ENCODE data around the gene EHMT1.
A peak's percentile ranks its signal among the peaks of the same experiment; 100 is the strongest.

EHMT1 gene

DNA sequence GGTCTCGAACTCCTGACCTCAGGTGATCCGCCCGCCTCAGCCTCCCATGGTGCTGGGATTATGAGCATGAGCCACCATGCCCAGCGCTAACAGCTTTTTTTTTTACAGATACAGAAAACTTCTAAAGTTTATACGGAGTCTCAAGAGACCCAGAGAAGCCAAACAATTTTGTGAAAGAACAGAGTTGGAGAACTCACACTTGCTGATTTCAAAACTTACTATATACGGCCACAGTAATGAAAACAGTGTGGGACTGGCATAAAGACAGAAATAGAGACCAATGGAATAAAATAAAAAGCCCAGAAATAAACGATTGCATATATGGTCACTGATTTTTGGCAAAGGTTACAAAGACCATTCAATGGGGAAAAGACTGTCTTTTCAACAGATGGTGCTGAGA is 173.1 kb downstream of the EHMT1 start:
- H3K4me3 Mint-ChIP-seq, result no peak overlapping the region
- no peak for DNase-seq (ENCODE audit: low spot score in 2 of 2)
- peaks cover 9% of the 10 kb centered on the region for H3K4me1 Mint-ChIP-seq
- no peaks in the 10 kb centered on the region for H3K9me3 Mint-ChIP-seq
- H3K27ac Mint-ChIP-seq, result no peak overlapping the region
- no peak for ATAC-seq
- H3K36me3 Mint-ChIP-seq, result peaks cover 88% of the 10 kb centered on the region

DNA sequence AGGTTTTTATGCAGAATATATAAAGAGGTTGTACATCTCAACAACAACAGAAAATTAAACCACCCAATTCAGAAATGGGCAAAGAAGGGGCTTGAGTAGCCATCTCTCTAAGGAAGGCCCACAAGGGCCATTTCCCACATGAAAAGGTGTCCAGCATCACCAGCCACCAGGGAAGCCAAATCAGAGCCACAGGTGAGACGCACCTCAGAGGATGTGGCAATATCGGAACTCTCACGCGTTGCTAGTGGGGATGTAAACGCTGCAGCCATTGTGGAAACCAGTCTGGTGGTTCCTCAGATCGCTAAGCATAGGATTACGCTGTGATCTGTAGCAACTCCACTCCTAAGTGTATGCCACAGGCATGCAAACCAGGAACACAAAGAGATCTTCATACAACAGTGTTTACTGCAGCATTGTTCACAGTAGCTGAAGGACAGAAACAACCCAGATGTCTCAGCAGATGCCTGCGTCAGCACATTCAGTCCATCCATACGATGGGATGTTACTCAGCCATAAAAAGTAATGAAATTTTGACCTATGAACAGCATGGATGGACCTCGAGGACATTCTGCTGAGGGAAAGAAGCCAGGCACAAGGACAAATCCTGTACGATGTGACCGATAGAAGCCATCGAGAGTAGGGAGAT is 174.5 kb downstream of the EHMT1 start:
- peaks cover 8% of the 10 kb centered on the region for H3K4me1 Mint-ChIP-seq
- no peak overlapping the region for H3K27ac Mint-ChIP-seq

DNA sequence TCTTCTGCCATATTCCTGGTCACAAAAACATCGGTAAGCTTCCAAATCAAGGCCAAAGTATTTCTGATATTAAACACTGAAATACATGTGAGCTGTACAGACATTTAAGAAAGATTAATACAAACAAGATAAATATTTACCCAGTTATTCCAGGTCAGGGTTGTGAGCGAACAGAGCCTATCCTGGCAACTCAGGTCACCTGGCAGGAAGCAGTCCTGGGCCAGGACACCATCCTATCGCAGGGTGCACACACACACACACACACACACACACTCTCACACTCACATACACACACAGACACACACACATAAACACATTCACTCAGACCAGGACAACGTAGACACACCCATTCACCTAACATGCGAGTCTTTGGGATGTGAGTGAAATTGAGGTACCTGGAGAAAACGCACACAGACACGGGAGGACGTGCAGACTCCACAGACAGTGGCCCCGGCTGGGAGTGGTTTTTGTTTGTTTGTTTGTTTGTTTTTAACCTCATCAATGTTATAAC is 176.4 kb downstream of the EHMT1 start:
- peaks cover 15% of the 10 kb centered on the region for H3K4me1 Mint-ChIP-seq
- ATAC-seq (no peak), DNase-seq (ENCODE audit: low spot score in 2 of 2) (no peak)
- H3K27ac Mint-ChIP-seq, result no peak overlapping the region
- no peaks in the 10 kb centered on the region for H3K9me3 Mint-ChIP-seq
- H3K4me3 Mint-ChIP-seq, result no peak overlapping the region
- peaks cover 85% of the 10 kb centered on the region for H3K36me3 Mint-ChIP-seq

More for the DNA sequence above, 174.5 kb downstream of the EHMT1 start:
- DNase-seq (ENCODE audit: low spot score in 2 of 2), result no peak
- Mint-ChIP-seq H3K4me3 (no peak overlapping the region), H3K36me3 (peaks cover 89% of the 10 kb centered on the region), H3K9me3 (no peaks in the 10 kb centered on the region)
- no peak for ATAC-seq

DNA sequence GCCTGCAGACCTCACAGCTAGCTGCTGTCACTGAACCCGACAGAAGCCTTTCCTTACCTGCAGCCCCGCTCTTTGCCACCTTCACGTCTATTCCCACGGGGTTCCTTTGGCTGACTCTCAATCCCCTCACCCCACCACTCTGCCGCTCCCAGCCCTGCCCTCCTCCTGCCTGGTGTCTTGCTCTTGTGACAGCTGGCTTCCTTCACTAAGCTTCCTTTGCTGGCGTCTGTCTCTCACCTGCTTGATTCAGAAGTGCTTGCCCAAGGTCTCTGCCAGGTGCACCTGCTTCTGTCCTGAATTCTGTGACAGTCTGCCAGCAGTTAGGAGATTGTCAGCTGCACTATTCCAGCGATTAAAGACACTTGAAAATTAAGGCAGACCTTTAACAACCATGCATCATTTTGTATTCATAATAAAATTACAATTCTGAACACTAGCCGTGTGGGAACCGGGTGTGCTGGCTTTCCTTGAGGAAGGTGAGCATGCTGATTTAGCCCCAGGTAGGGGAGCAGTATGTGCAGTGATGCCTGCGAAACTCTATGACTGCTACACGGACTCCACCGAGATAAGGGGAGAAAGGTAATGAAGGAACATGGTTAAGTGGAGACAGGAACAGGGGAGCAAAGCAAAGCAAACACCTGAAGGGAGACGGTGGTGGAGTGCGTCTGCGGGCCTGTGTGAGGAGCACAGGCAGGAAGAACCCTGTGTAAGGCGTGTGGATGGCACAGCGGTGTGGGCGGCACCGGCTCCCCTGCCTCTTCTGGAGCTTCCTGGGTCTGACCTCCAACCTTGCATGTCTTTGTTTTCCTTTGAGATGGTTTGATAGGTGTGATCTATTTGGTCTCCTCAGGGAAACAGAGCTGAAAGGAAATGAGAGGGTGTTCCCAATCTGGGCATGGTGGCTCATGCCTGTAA is 178.7 kb downstream of the EHMT1 start:
- Mint-ChIP-seq H3K36me3 (peaks cover 75% of the 10 kb centered on the region), H3K4me3 (no peak overlapping the region), H3K4me1 (peaks cover 15% of the 10 kb centered on the region), H3K27ac (no peak overlapping the region), H3K9me3 (no peaks in the 10 kb centered on the region)
- no peak for ATAC-seq
- no peak for DNase-seq (ENCODE audit: low spot score in 2 of 2)

DNA sequence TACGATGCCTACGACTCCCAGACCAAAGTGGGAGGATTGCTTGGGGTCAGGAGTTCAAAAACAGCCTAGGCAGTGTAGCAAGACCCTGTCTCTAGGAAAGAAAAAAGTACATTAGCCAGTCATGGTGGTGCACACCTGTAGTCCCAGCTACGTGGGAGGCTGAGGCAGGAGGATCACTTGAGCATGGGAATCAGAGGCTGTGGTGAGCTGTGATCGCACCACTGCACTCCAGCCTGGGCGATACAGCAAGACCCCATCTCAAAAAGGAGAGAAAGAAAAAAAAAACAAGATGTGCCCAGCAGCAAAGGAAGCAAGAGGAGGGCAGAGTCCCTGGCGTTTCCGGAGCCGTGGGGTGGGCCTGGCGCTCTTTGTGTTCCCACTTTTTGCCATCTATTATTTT is 179.3 kb downstream of the EHMT1 start:
- Mint-ChIP-seq H3K36me3 (peaks cover 75% of the 10 kb centered on the region), H3K4me3 (no peak overlapping the region), H3K9me3 (no peaks in the 10 kb centered on the region), H3K4me1 (peaks cover 15% of the 10 kb centered on the region), H3K27ac (no peak overlapping the region)
- ATAC-seq, result no peak
- DNase-seq (ENCODE audit: low spot score in 2 of 2), result no peak

DNA sequence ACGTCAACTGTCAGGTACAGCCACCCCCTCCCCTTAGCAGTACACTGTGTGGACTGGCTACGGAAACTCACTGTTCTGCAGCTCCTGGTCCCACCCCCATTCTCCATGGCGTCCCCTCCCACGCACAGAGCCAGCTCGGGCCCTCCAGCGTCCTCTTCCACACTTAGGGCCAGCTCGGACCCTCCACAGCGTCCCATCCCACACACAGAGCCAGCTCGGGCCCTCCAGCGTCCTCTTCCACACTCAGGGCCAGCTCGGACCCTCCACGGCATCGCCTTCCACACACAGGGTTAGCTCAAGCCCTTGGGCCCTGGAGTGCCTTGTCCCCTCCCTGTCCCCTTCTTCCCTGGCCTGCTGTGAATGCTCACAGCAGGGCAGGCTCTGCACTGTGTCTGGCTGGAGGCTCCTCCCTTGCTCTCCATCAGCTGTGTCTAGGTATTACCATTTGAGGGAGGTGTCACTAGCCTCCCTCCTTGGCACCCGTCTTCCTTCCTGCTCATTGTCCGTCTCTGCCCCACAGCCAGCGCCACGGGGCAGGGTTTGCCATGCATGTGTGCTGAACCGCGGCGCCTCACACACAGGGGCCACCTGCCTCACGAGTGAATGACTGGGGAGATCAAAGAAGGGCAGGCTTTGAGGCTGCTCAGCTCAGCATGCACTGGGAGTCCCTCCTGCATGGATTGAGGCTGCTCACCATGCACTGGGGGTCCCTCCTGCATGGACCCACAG is 180.3 kb downstream of the EHMT1 start:
- DNase-seq (ENCODE audit: low spot score in 2 of 2) (no peak), ATAC-seq (no peak)
- Mint-ChIP-seq H3K27ac (peak overlapping the region; percentile 90), H3K4me1 (peaks cover 15% of the 10 kb centered on the region), H3K4me3 (no peak overlapping the region), H3K36me3 (peaks cover 74% of the 10 kb centered on the region), H3K9me3 (no peaks in the 10 kb centered on the region)

DNA sequence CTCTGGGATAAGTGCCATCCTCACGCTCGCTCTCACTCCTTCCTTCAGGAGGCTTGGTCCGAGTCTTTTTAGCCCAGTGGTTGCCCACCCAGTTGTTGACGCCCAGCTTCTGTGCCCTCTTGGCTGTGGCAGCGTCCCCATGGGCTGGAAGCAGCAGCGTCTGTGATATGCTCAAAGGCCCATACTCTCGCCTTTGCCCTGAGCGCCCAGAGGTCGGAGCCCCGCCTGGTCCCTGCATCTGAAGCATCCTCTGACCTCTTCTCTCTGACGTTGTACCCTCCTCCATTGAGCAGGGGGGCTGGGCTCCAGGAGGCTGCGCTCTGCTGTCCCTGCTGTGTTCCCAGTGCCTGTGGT is 180.8 kb downstream of the EHMT1 start:
- Mint-ChIP-seq H3K27ac (peak overlapping the region; percentile 90), H3K4me1 (peaks cover 15% of the 10 kb centered on the region), H3K36me3 (peaks cover 74% of the 10 kb centered on the region), H3K4me3 (no peak overlapping the region), H3K9me3 (no peaks in the 10 kb centered on the region)
- no peak for ATAC-seq
- DNase-seq (ENCODE audit: low spot score in 2 of 2), result no peak

DNA sequence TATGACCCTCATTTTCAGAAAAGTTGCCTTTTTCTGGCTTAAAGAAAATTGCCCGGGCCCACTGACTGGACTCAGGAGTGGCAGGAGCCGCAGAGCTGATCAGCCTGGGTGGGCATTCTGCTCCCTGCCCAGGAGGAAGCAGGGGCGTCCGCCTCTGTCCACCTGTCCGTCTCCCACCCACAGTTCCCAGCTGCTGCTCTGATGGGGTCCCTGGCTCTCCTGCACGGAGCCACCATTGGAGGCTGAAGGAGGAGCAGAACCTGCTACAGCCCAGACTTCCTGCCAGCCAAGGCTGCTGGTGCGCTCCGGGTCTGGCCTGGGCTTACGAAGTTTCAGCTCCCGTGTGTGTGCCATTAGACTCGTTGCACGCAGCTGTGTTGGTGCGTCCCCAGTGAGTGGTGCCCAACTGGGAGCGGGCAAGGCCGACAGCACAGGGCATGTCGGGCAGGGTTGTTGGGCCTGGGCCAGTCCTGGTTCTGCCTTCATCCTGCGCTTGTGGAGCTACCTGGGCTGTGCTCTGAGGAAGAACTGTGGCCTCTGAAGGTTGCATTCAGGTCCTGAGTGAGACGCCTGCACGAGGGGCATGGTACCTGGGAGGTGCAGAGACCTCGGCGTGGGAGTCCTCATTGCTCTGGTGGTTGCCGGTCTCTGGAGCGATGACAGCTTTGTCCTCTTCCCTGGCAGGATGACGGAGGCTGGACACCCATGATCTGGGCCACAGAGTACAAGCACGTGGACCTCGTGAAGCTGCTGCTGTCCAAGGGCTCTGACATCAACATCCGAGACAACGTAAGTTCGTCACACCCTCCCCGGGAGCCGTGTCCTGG is 181.6 kb downstream of the EHMT1 start:
- H3K4me1 Mint-ChIP-seq, result peaks cover 15% of the 10 kb centered on the region
- H3K4me3 Mint-ChIP-seq, result no peak overlapping the region
- DNase-seq (ENCODE audit: low spot score in 2 of 2) (no peak), ATAC-seq (no peak)
- peaks cover 67% of the 10 kb centered on the region for H3K36me3 Mint-ChIP-seq
- H3K27ac Mint-ChIP-seq, result peak overlapping the region; percentile 90
- H3K9me3 Mint-ChIP-seq, result no peaks in the 10 kb centered on the region

DNA sequence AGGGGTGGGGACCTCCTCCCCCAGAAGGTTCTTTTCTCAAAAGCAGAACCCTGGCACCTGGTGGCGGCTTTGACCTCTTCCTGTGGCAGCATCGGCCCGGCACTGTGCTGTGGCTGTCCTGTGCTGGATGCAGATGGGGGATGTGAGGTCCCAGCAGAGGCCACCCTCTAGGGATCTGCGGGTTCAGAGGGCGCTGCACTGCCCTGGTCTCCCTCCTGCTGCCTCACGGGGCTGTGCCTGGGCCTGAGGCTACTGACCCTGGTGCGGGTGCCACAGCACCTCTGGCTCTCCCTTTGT is 182.2 kb downstream of the EHMT1 start:
- no peak for DNase-seq (ENCODE audit: low spot score in 2 of 2)
- no peaks in the 10 kb centered on the region for H3K9me3 Mint-ChIP-seq
- ATAC-seq, result no peak
- H3K27ac Mint-ChIP-seq, result peak overlapping the region; percentile 79
- no peak overlapping the region for H3K4me3 Mint-ChIP-seq
- peaks cover 62% of the 10 kb centered on the region for H3K36me3 Mint-ChIP-seq
- peaks cover 15% of the 10 kb centered on the region for H3K4me1 Mint-ChIP-seq

DNA sequence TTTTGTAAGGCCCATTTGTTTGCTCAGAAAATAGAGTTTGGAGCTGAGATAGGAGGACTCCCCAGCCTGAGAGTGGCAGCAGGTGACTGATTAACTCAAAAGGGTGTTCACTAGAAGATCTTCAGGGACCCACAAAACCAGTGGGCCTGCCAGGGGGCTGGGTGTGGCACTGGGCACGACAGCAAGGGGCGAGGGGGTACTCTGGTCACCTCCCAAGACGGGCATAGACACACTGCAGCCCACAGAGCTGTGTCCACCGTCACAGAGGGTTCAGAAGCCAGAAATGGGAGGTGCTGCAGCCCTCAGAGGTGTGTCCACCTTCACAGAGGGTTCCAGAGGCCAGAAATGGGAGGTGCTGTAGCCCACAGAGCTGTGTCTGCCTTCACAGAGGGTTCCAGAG is 183.2 kb downstream of the EHMT1 start:
- Mint-ChIP-seq H3K36me3 (peaks cover 66% of the 10 kb centered on the region), H3K4me1 (peaks cover 24% of the 10 kb centered on the region), H3K27ac (peak overlapping the region; percentile 79), H3K4me3 (no peak overlapping the region), H3K9me3 (no peaks in the 10 kb centered on the region)
- ATAC-seq, result no peak
- DNase-seq (ENCODE audit: low spot score in 2 of 2), result no peak

DNA sequence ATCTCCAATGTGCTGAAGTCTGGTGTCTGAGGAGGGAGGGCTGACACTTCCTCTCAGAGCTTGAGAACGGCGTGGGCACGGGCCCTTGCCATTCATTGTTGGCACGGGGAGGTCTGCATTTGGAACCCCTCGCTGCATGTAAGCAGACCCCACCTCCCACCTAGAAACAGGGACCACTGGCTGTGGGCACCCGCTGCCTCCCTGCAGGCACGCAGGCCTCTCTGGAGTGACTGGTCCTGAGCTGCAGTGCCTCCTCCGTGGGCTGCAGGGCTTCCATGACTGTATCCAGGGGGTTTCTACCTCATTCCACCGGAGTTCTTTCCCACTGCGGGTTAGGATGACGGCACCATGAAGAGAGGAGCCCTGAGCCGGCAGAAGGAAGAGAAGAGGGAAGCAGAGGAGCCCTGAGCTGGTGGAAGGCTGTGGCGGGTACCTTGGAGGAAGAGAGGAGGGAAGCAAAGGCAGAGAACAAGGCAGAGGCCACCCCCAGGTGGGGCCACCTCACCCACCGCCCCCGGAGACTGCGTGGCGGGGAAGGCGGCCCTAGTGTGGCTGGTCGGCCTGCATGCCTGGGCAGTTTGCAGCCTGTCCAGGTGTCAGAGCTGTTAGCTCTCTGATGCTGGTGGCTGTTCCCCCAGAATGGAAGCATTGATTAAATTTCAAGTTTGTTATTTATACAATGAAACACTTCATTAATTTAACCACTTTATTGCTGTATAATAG is 183.9 kb downstream of the EHMT1 start:
- H3K36me3 Mint-ChIP-seq, result peaks cover 64% of the 10 kb centered on the region
- no peak overlapping the region for H3K4me3 Mint-ChIP-seq

DNA sequence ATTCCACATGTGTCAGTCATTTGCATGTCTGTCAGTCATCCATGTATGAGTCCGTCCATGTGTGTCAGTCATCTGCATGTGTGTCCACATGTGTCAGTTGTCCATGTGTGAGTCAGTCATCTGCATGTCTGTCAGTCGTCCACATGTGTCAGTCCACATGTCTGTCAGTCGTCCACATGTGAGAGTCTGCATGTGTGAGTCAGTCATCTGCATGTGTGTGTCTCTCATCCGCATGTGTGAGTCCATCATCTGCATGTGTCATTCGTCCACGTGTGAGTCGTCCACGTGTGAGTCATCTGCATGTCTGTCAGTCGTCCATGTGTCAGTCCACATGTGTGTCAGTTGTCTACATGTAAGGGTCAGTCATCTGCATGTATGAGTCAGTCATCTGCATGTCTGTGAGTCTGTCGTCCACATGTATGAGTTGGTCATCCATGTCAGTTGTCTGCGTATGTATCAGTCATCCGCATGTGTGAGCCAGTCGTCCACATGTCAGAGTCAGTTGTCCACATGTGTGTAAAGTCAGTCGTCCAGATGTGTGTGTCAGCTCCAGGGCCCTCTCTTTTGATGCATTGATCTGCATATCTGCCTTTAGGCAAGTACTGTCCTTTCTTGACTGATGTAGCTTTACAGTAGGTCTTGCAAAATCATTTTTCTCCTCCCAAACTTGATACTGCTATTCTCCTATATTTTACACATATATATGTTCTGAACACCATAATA is 186.3 kb downstream of the EHMT1 start:
- no peak for DNase-seq (ENCODE audit: low spot score in 2 of 2)
- no peak overlapping the region for H3K27ac Mint-ChIP-seq
- no peak overlapping the region for H3K4me3 Mint-ChIP-seq
- ATAC-seq, result peak; percentile 45
- H3K4me1 Mint-ChIP-seq, result peaks cover 21% of the 10 kb centered on the region
- H3K36me3 Mint-ChIP-seq, result peaks cover 46% of the 10 kb centered on the region
- no peaks in the 10 kb centered on the region for H3K9me3 Mint-ChIP-seq

More for the DNA sequence above, 183.9 kb downstream of the EHMT1 start:
- Mint-ChIP-seq H3K27ac (peak overlapping the region; percentile 79), H3K4me1 (peaks cover 28% of the 10 kb centered on the region), H3K9me3 (no peaks in the 10 kb centered on the region)
- no peak for ATAC-seq
- no peak for DNase-seq (ENCODE audit: low spot score in 2 of 2)

DNA sequence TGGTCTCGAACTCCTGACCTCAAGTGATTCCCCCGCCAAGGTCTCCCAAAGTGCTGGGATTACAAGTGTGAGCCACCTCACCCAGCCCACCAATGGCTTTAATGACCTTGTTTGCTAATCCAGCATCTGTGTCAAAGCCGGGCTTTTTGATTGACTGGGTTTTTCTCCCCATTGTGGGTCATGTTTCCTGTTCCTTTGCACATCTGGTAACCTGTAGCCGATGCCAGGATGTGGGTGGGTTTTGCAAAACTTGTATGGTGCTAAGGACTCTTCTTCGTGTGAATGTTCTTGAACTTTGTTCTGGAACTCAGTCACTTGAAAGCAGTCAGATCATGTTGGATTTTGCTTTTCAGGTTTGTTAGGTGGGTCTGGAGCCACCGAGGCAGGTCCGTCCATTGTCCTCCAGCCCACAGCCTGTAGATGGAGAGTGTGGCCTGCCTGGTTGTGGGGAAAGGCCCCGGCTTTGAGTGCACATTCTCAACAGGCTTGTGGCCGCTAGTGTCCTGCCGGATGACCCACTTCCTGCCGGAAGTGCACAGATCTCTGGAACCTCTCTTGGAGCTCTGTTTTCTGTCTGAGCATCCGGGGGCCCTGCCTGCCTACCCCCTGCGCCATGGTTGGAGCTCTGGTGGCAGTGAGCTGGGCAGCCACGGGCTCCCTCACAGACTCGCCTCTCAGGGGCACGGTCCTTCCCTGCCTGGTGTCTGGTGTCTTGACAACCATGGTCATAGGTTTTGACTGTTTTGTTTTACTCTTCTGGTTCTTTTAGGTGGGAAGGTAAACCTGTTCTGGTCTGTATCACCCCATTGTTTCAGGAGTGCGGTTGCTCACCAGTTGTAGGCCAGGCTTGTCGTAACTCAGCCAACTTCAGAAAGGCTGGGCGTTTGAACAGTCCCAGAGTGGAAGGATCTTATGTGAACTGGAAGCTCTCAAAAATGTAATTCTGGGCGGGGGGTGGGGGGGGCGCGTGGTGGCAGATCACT is 189.2 kb downstream of the EHMT1 start:
- Mint-ChIP-seq H3K36me3 (peaks cover 29% of the 10 kb centered on the region), H3K4me1 (peaks cover 21% of the 10 kb centered on the region), H3K4me3 (no peak overlapping the region), H3K27ac (peak overlapping the region; percentile 78), H3K9me3 (no peaks in the 10 kb centered on the region)
- no peak for DNase-seq (ENCODE audit: low spot score in 2 of 2)
- ATAC-seq, result peak; percentile 75
